22Rv1 (cell line): ENCODE data around the gene FBXL20.
"Not testable (repeated sequence)": the region's sequence is repeated elsewhere in the genome, so short reads cannot be mapped to it uniquely, and the experiment has no call there.

Experiments
- H3K27ac ChIP-seq: fragments of 450-650 bp; 2 replicates; pipeline ENCODE4 v1.5.1; 2017
- CTCF ChIP-seq: fragments of 450-650 bp; IDR thresholded peaks from 2 replicates; pipeline ENCODE4 v1.5.1; 2017; ENCODE audit warnings: mild to moderate bottlenecking
- ZFX ChIP-seq: fragments of 450-650 bp; IDR thresholded peaks from 2 replicates; pipeline ENCODE4 v1.6.1; 2017; ENCODE audit warnings: antibody characterized with exemption, borderline replicate concordance

The FBXL20 gene

GRCh38 chr17:39283098-39283497, 118.3 kb downstream of the FBXL20 start:
- TF ChIP-seq CTCF: no peak
- TF ChIP-seq ZFX: no peak
- no peak overlapping the region for H3K27ac ChIP-seq

GRCh38 chr17:39281806-39282205, 119.6 kb downstream of the FBXL20 start:
- no peak for TF ChIP-seq CTCF
- no peak for TF ChIP-seq ZFX
- H3K27ac ChIP-seq: no peak overlapping the region

GRCh38 chr17:39278246-39278645, 123.2 kb downstream of the FBXL20 start:
- H3K27ac ChIP-seq: not testable (repeated sequence)

GRCh38 chr17:39277110-39277509, 124.3 kb downstream of the FBXL20 start:
- no peak for TF ChIP-seq ZFX
- no peak for TF ChIP-seq CTCF
- H3K27ac ChIP-seq: no peak overlapping the region

- TF ChIP-seq CTCF (no peak), ZFX (no peak)
- no peak overlapping the region for H3K27ac ChIP-seq
These were observed 125.3 kb downstream of the FBXL20 start for GRCh38 chr17:39276113-39276512.

- TF ChIP-seq ZFX (no peak), CTCF (no peak)
These were observed 129.9 kb downstream of the FBXL20 start for GRCh38 chr17:39271546-39271945.

GRCh38 chr17:39270923-39271322, 130.5 kb downstream of the FBXL20 start:
- H3K27ac ChIP-seq: no peak overlapping the region
- TF ChIP-seq CTCF: no peak; the same call in 1 of the 2 replicates
- no peak for TF ChIP-seq ZFX

More at GRCh38 chr17:39271546-39271945, 129.9 kb downstream of the FBXL20 start:
- H3K27ac ChIP-seq: no peak overlapping the region

GRCh38 chr17:39264119-39264518, 137.3 kb downstream of the FBXL20 start:
- no peak overlapping the region for H3K27ac ChIP-seq
- no peak for TF ChIP-seq CTCF
- TF ChIP-seq ZFX: no peak
